Left lung (tissue), 10 donors: ENCODE data around the gene MYL10. TPM values are rescaled to one million over a fixed set of nuclear protein-coding genes. Genes with fewer than 3 reads are reported as not detected.
A peak's percentile ranks its signal among the peaks of the same experiment; 100 is the strongest.

Source experiments
- ATAC-seq: fragments of 200-7000 bp; cut with Tn5 transposase; one replicate; pipeline ENCODE4 v1.9.1; 2020; ENCODE audit warnings: moderate library complexity
- DNase-seq, 4 donors: peaks; one replicate each; pipeline ENCODE4 v3.0.0-alpha.2; 2013 to 2020
- H3K27ac ChIP-seq, 2 donors: fragments of 200-600 bp; sonication (generic) in 1 of 2; one replicate each; pipeline versions ENCODE4 v1.5.0 to v1.8.0; 2020 to 2021
- H3K27me3 ChIP-seq, 2 donors: fragments of 200-600 bp; sonication (generic) in 1 of 2; one replicate each; pipeline versions ENCODE4 v1.5.0 to v1.8.0; 2020 to 2021
- H3K36me3 ChIP-seq, 2 donors: fragments of 200-600 bp; sonication (generic) in 1 of 2; one replicate each; pipeline versions ENCODE4 v1.5.0 to v1.8.0; 2020 to 2021
- H3K4me1 ChIP-seq, 2 donors: fragments of 200-600 bp; one replicate each; pipeline ENCODE4 v1.8.0; 2021
- H3K4me3 ChIP-seq, 2 donors: fragments of 200-600 bp; sonication (generic) in 1 of 2; one replicate each; pipeline versions ENCODE4 v1.5.0 to v1.8.0; 2020 to 2021; ENCODE audit warnings: mild to moderate bottlenecking in 1 of 2
- H3K9me3 ChIP-seq, 2 donors: fragments of 200-600 bp; sonication (generic) in 1 of 2; one replicate each; pipeline versions ENCODE4 v1.5.0 to v1.8.0; 2020 to 2021
- CTCF ChIP-seq, 2 donors: fragments of 200-600 bp; sonication (generic) in 1 of 2; IDR thresholded peaks; one replicate each; pipeline versions ENCODE4 v1.5.0 to v1.8.0; 2021; ENCODE audit warnings: antibody characterized with exemption in 2 of 2
- intact Hi-C, 2 donors: fragments of 100-400 bp; cut with DNase I; formaldehyde crosslinking; loops; one replicate each; pipeline versions ENCODE4 v1.11.2 to v1.14.2; 2022
- polyA plus RNA-seq, 6 donors: library from polyadenylated mRNA; unstranded; fragments of 120-200 nt; gene quantifications; one replicate each; pipeline ENCODE4 v1.2.1, GENCODE V29; 2013; ENCODE audit not compliant: insufficient read length in 6 of 6
- total RNA-seq, 2 donors: library from RNA; stranded (reverse); fragmentation: NEBNext Ultra II Directional; extraction: Animal tissue kit (Norgen Biotek cat#: 25700); gene quantifications; one replicate each; pipeline ENCODE4 v1.2.1, GENCODE V29; 2021
- donor health status: DM: no; HTN: yes; CAD: no.
- donor health status: DM: no; HTN: no; CAD: no.

MYL10 gene
- total and polyA plus RNA-seq, 8 donors = 0.17 to 0.43 (median 0.23) TPM; not detected in 3

GRCh38 chr7:101676062-101676598, 47.0 kb upstream of the MYL10 start:
- Histone ChIP-seq H3K4me1 (no peaks in the 10 kb centered on the region), H3K27me3 (no peaks in the 10 kb centered on the region), H3K27ac (no peak overlapping the region), H3K36me3 (no peaks in the 10 kb centered on the region), H3K4me3 (no peak overlapping the region), H3K9me3 (peaks cover 0 to 3% of the 10 kb centered on the region in 2 donors)
- TF ChIP-seq CTCF (IDR thresholded peaks at IDR 0.05) = no peak
- no peak for ATAC-seq
- intact Hi-C loops = no loop called here
- no peak for DNase-seq

- TF ChIP-seq CTCF (IDR thresholded peaks at IDR 0.05) = no peak
- H3K36me3 ChIP-seq = no peaks in the 10 kb centered on the region
Measured at GRCh38 chr7:101674439-101674838, 45.3 kb upstream of the MYL10 start.

GRCh38 chr7:101673951-101674350, 44.9 kb upstream of the MYL10 start:
- H3K9me3 ChIP-seq = peaks cover 0 to 3% of the 10 kb centered on the region in 2 donors
- no peak for TF ChIP-seq CTCF (IDR thresholded peaks at IDR 0.05)
- H3K36me3 ChIP-seq = no peaks in the 10 kb centered on the region
- ATAC-seq (no peak), DNase-seq (no peak)
- H3K27me3 ChIP-seq = no peaks in the 10 kb centered on the region
- no peaks in the 10 kb centered on the region for H3K4me1 ChIP-seq
- intact Hi-C loops = no loop called here
- no peak overlapping the region for H3K27ac ChIP-seq
- no peak overlapping the region for H3K4me3 ChIP-seq

More at GRCh38 chr7:101674439-101674838, 45.3 kb upstream of the MYL10 start:
- no peak for ATAC-seq
- intact Hi-C loops = no loop called here
- no peaks in the 10 kb centered on the region for H3K27me3 ChIP-seq
- DNase-seq = no peak
- no peak overlapping the region for H3K27ac ChIP-seq
- peaks cover 0 to 3% of the 10 kb centered on the region in 2 donors for H3K9me3 ChIP-seq
- no peaks in the 10 kb centered on the region for H3K4me1 ChIP-seq
- H3K4me3 ChIP-seq = no peak overlapping the region

GRCh38 chr7:101673315-101673714, 44.2 kb upstream of the MYL10 start:
- no peak for TF ChIP-seq CTCF (IDR thresholded peaks at IDR 0.05)
- no peaks in the 10 kb centered on the region for H3K27me3 ChIP-seq
- DNase-seq (no peak), ATAC-seq (no peak)
- no peaks in the 10 kb centered on the region for H3K36me3 ChIP-seq
- no peaks in the 10 kb centered on the region for H3K4me1 ChIP-seq
- H3K4me3 ChIP-seq = no peak overlapping the region
- intact Hi-C loops = no loop called here
- H3K27ac ChIP-seq = no peak overlapping the region
- peaks cover 0 to 3% of the 10 kb centered on the region in 2 donors for H3K9me3 ChIP-seq

GRCh38 chr7:101671371-101672356, 42.6 kb upstream of the MYL10 start:
- peaks cover 0 to 3% of the 10 kb centered on the region in 2 donors for H3K9me3 ChIP-seq
- DNase-seq (peak in 1 of 4 donors; percentile 44), ATAC-seq (no peak)
- no peaks in the 10 kb centered on the region for H3K4me1 ChIP-seq
- no peak overlapping the region for H3K4me3 ChIP-seq
- TF ChIP-seq CTCF (IDR thresholded peaks at IDR 0.05) = no peak
- H3K27me3 ChIP-seq = no peaks in the 10 kb centered on the region
- intact Hi-C loops = no loop called here
- H3K27ac ChIP-seq = no peak overlapping the region
- no peaks in the 10 kb centered on the region for H3K36me3 ChIP-seq
